Heart left ventricle (tissue), 13 donors: Measurements from ENCODE around the gene KLB.

ENCODE experiments used
- CTCF ChIP-seq, 12 donors: fragments of 200-600 bp; sonication (generic) in 4 of 12; IDR thresholded peaks; one replicate each; pipeline versions ENCODE4 v1.5.0 to v1.8.0; 2018 to 2022; ENCODE audit warnings: antibody characterized with exemption in 12 of 12, mild to moderate bottlenecking in 5 of 12
- POLR2A ChIP-seq, 2 donors: fragments of 450-650 bp; IDR thresholded peaks; one replicate each; pipeline ENCODE4 v1.6.1; 2017; ENCODE audit warnings: antibody characterized with exemption in 2 of 2, mild to moderate bottlenecking in 2 of 2, moderate library complexity in 2 of 2
- donor health status: ischemic (EF 13 %, LVEDD 7.1; RV severe dilation, severe dysfunction).
- donor health status: DM: no; HTN: yes; CAD: no.
- donor health status: DM: no; HTN: no; CAD: no.
- donor health status: ischemic (EF 25% LVEDD 6.9; RV normal size, moderate dysfunction).
- donor health status: ischemic (EF 25% LVEDD 5.7; RV mildly dilated, moderate dysfunction).
- donor health status: ischemic (EF 35%, LVEDD 5.7; RV mildly dilated, moderate dysfunction).
- donor health status: nonischemic (EF 11% LVEDD 7.7; RV severe dilation, severe dysfunction).
- donor health status: DM: yes; HTN: yes; CAD: no.
- donor health status: PGD.
- donor health status: ischemic (EF 29% LVEDD 5.4; RV normal size, mild dysfunction).
- donor health status: nonischemic (EF 23%, LVEDD 6.1; RV moderate dilation, normal function).

- TF ChIP-seq CTCF (IDR thresholded peaks at IDR 0.05), result no peak
- no peak for TF ChIP-seq POLR2A (IDR thresholded peaks at IDR 0.05)
Measured at GRCh38 chr4:39415678-39416283, 9.1 kb downstream of the KLB start.
